ENCODE measurements around the gene GINS2.

GINS2 gene

GRCh38 chr16:85650135-85650843 is 38.5 kb downstream of the GINS2 start:
- TF ChIP-seq TSHZ2 (CRISPR knock-in tag; IDR thresholded peaks at IDR 0.05), result no peak
- TF ChIP-seq ZNF70 (CRISPR knock-in tag; IDR thresholded peaks at IDR 0.05), result no peak
- no peak for TF ChIP-seq CSDC2 (CRISPR knock-in tag; IDR thresholded peaks at IDR 0.05)
- TF ChIP-seq ZC3H10 (CRISPR knock-in tag; IDR thresholded peaks at IDR 0.05), result no peak
- no peak for TF ChIP-seq ZFP3 (CRISPR knock-in tag; IDR thresholded peaks at IDR 0.05)
- TF ChIP-seq ZFP30 (CRISPR knock-in tag; IDR thresholded peaks at IDR 0.05), result no peak
- TF ChIP-seq PPARA (CRISPR knock-in tag; IDR thresholded peaks at IDR 0.05; ENCODE audit: borderline replicate concordance), result no peak
- TF ChIP-seq, protein P1, sequence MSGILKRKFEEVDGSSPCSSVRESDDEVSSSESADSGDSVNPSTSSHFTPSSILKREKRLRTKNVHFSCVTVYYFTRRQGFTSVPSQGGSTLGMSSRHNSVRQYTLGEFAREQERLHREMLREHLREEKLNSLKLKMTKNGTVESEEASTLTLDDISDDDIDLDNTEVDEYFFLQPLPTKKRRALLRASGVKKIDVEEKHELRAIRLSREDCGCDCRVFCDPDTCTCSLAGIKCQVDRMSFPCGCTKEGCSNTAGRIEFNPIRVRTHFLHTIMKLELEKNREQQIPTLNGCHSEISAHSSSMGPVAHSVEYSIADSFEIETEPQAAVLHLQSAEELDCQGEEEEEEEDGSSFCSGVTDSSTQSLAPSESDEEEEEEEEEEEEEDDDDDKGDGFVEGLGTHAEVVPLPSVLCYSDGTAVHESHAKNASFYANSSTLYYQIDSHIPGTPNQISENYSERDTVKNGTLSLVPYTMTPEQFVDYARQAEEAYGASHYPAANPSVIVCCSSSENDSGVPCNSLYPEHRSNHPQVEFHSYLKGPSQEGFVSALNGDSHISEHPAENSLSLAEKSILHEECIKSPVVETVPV (CRISPR knock-in tag; IDR thresholded peaks at IDR 0.05), result no peak
- TF ChIP-seq RARB (CRISPR knock-in tag; IDR thresholded peaks at IDR 0.05), result no peak
- no peak for TF ChIP-seq POU6F1 (CRISPR knock-in tag; IDR thresholded peaks at IDR 0.05; ENCODE audit: borderline replicate concordance, low read depth)
- TF ChIP-seq ISL1 (CRISPR knock-in tag; IDR thresholded peaks at IDR 0.05), result no peak
- TF ChIP-seq ARNTL (CRISPR knock-in tag; IDR thresholded peaks at IDR 0.05; ENCODE audit: borderline replicate concordance, low read depth), result no peak
- no peak for TF ChIP-seq PATZ1 (CRISPR knock-in tag; IDR thresholded peaks at IDR 0.05; ENCODE audit: borderline replicate concordance)
- ATAC-seq, result no peak

GRCh38 chr16:85649411-85650134 is 39.2 kb downstream of the GINS2 start:
- TF ChIP-seq ZFP3 (CRISPR knock-in tag; IDR thresholded peaks at IDR 0.05) (no peak), BACH2 (CRISPR knock-in tag; IDR thresholded peaks at IDR 0.05; ENCODE audit: borderline replicate concordance) (no peak), PPARA (CRISPR knock-in tag; IDR thresholded peaks at IDR 0.05; ENCODE audit: borderline replicate concordance) (no peak), TCF4 (CRISPR knock-in tag; IDR thresholded peaks at IDR 0.05; ENCODE audit: borderline replicate concordance) (no peak), SNAI2 (CRISPR knock-in tag; IDR thresholded peaks at IDR 0.05) (no peak), PATZ1 (CRISPR knock-in tag; IDR thresholded peaks at IDR 0.05; ENCODE audit: borderline replicate concordance) (no peak), ZC3H10 (CRISPR knock-in tag; IDR thresholded peaks at IDR 0.05) (no peak), CSDC2 (CRISPR knock-in tag; IDR thresholded peaks at IDR 0.05) (no peak), ZNF565 (CRISPR knock-in tag; conservative IDR thresholded peaks at IDR 0.05; ENCODE audit: low read depth) (no peak), POU6F1 (CRISPR knock-in tag; IDR thresholded peaks at IDR 0.05; ENCODE audit: borderline replicate concordance, low read depth) (no peak)
- no peak for ATAC-seq
